ENCODE measurements around the gene SKIC2.
A peak's percentile ranks its signal among the peaks of the same experiment; 100 is the strongest.
"Not testable (repeated sequence)": the region's sequence is repeated elsewhere in the genome, so short reads cannot be mapped to it uniquely, and the experiment has no call there.

The SKIC2 gene
- 160 to 220 (median 189) reads per million in 4 experiments for total RNA-seq

GRCh38 chr6:31958741-31959739 is at the start of gene SKIC2, which contains the start of gene NELFE:
Gene SKIC2 (plus strand): TSS chr6:31959175. CDS start chr6:31959193, 18 bp downstream.
Gene NELFE (minus strand): TSS chr6:31958971. CDS start chr6:31958446, 525 bp downstream.
- peak; percentile 95 for DNase-seq

GRCh38 chr6:31909298-31909697 is 49.7 kb upstream of the SKIC2 start:
- DNase-seq: not testable (repeated sequence)

GRCh38 chr6:31911826-31912585 is 47.0 kb upstream of the SKIC2 start:
- no peak for DNase-seq

GRCh38 chr6:31915351-31915750 is 43.6 kb upstream of the SKIC2 start:
- no peak for DNase-seq

- no peak for DNase-seq
Measured at GRCh38 chr6:31915756-31916155, 43.2 kb upstream of the SKIC2 start.

GRCh38 chr6:31918069-31918720 is 40.8 kb upstream of the SKIC2 start:
- no peak for DNase-seq

GRCh38 chr6:31919624-31920303 is 39.2 kb upstream of the SKIC2 start:
- no peak for DNase-seq

- no peak for DNase-seq
Measured at GRCh38 chr6:31920811-31921210, 38.2 kb upstream of the SKIC2 start.

- DNase-seq: peak; percentile 4
Measured at GRCh38 chr6:31922942-31923341, 36.0 kb upstream of the SKIC2 start.

GRCh38 chr6:31927242-31927862 is 31.6 kb upstream of the SKIC2 start, which contains the start of gene C2:
Gene C2 (plus strand): TSS chr6:31927717. CDS start chr6:31927753, 36 bp downstream.
- DNase-seq: no peak

GRCh38 chr6:31927863-31928671 is 30.9 kb upstream of the SKIC2 start:
- no peak for DNase-seq

GRCh38 chr6:31928672-31928939 is 30.4 kb upstream of the SKIC2 start:
- DNase-seq: no peak

GRCh38 chr6:31930962-31931361 is 28.0 kb upstream of the SKIC2 start:
- no peak for DNase-seq

GRCh38 chr6:31932137-31932536 is 26.8 kb upstream of the SKIC2 start:
- DNase-seq: not testable (repeated sequence)

GRCh38 chr6:31933537-31933936 is 25.4 kb upstream of the SKIC2 start:
- no peak for DNase-seq

- no peak for DNase-seq
Measured at GRCh38 chr6:31935021-31935420, 24.0 kb upstream of the SKIC2 start.

GRCh38 chr6:31935823-31936222 is 23.2 kb upstream of the SKIC2 start:
- no peak for DNase-seq

- no peak for DNase-seq
Measured at GRCh38 chr6:31940256-31940664, 18.7 kb upstream of the SKIC2 start.

- DNase-seq: no peak
Measured at GRCh38 chr6:31943742-31944141, 15.2 kb upstream of the SKIC2 start.

- DNase-seq: no peak
Measured at GRCh38 chr6:31945154-31945506, 13.8 kb upstream of the SKIC2 start.

Measured in effector CD8-positive, alpha-beta T cell (primary cell).